CD4-positive, alpha-beta T cell treated with Interleukin-17A for 4 hours (primary cell): ENCODE measurements around the gene GPR160.
"Not testable (repeated sequence)": the region's sequence is repeated elsewhere in the genome, so short reads cannot be mapped to it uniquely, and the experiment has no call there.

ENCODE experiments used
- DNase-seq: peaks from one replicate; pipeline ENCODE4 v3.0.0-alpha.2; 2020; ENCODE audit warnings: mixed read lengths

The GPR160 gene

DNA sequence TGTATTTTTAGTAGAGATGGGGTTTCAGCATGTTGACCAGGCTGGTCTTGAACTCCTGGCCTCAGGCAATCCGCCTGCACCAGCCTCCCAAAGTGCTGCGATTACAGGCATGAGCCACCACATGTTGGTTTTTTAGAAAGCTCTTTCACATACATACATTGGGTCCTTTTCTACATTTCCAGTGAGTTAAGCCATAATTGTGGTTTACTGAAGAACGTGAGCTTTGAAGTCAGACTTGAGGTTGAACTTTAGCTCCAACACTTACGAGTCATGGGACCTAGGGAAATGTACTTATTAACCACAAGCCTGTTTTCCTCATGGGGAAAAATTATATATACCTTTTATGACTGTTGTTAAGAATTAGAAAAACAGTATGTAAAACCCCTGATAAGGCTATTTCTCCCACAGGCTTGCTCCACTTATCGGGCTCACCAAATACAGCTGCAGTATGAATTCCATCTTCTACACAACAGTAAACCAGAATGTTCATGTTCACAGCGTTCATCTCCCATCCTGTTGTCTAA is 39.0 kb downstream of the GPR160 start:
- no peak for DNase-seq

DNA sequence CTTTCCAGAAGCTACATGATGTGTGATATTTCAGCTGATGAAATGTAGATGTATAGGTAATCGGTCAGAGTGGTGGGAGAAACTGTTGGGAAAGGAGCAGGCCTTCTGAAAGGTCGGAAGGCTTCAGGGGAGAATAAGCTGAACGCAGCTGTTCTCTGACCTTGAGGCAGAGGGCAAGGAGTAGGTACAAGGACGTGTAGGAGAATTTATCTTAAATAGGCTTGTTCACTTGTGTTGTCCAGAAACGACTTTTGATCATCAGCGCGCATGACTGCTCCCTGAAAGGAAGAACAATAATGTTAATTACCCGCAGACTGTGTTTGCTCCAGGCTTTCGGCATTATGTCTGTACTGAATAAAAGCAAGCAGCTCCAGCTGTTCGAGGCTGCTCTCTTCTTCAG is 39.6 kb downstream of the GPR160 start:
- DNase-seq: no peak

DNA sequence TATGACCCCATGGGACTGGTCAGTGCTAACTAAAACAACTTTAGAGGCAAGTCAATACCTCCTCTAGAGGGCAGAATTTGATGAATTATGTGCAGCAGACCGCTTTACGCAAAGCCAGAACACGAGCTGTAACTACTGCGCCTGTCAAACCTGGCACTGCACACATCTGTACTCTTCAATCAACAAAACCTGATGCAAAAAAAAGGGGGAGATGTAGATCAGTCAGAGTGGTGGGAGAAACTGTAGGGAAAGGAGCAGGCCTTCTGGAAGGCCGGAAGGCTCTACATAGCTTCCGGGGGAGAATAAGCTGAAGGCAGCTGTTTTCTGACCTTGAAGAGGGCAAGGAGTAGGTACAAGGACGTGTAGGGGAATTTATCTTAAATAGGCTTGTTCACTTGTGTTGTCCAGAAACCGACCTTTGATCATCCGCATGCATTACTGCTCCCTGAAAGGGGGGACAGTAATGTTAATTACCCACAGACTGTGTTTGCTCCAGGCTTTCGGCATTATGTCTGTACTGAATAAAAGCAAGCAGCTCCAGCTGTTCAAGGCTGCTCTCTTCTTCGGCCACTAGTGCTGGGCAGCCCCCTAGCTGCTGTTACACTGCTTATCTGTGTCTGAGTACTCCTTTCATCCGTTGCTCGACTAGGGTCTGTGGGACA is 41.0 kb downstream of the GPR160 start:
- no peak for DNase-seq

DNA sequence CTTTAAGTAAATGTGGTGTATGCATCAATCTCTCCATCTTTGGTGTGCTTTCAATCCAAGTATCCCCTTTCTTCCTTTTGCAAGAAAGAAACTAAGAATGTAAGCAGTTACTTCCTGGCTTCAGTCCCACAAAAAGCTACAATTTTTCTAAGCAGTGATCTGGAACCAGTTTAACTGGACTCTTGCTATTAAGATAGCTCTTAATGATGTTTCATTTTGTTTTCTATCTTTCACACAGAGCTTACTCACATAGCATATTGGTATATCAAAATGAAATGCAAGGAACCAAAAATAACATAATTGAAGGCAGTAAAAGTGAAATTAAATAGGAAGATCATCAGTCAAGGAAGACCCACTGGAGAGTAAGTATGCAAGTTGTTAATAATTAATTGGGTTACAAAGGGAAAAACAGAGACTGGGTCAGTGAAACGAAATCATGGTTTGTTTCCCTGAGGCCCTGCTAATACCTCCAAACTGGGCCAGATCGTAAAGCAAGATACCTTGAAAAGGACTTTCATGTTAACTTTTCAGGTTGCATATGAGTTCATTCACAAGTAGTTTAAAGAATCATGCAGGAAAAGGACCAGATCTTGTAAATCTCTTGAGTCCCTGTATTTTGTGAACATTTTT is 41.9 kb downstream of the GPR160 start:
- no peak for DNase-seq

DNA sequence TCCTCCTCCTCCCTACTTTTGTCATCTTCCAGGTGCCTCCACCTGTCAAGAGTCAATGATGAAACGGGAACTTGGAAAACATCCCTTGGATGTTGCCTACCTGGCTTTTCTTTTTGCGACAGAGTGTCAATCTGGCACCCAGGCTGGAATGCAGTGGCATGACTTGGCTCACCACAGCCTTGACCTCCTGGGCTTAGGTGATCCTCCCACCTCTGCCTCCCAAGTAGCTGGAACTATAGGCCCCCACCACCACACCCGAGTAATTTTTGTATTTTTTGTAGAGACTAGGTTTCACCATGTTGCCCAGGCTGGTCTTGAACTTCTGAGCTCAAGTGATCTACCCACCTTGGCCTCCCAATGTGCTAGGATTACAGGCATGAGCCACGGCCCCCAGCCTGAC is 42.8 kb downstream of the GPR160 start:
- DNase-seq: no peak

DNA sequence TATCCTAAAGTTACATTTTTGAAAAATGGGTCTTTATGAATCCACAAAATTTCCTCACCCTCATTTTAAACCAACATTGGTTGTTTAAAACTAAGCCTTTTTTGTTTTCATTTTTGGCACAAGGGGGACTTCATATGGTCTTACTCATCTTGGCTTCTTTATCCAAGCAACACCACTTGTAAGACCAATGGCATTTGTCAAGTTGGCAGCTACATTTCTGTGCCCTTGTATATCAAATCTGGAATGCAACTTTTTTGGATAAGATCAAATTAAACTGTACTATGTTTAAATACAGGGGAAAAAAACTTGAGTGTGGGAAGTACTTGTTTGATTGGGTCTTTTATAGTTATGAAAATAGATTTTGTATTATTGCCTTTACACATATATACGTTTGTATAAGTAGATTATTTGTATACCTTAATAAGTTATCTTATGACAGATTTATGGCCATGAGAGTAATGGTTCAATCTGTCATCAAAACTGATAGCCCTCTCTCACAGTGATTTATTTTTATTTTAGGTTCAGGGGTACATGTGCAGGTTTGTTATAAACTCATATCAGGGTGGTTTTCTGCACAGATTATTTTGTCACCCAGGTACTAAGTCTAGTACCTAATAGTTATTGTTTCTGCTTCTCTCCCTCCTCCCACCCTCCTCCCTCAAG is 43.4 kb downstream of the GPR160 start:
- no peak for DNase-seq

DNA sequence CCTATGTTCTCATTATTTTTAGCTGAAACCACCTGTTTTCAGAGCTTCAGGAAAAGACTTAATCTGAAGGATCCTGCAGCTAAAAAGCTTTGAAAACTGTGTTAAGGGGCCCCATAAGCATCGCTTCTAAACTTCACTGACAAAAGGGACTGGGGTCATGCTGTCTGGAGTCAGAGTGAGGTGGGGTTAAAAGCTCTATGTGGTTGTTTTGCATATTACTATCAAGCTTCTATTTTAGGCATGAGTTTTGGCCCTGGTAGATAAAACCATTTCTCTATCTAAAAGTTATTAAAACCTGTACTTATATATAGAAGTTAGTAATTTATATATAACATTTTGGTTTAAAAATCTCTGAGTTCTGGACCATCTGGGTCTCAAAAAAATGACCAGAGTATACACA is 45.5 kb downstream of the GPR160 start:
- DNase-seq: no peak

DNA sequence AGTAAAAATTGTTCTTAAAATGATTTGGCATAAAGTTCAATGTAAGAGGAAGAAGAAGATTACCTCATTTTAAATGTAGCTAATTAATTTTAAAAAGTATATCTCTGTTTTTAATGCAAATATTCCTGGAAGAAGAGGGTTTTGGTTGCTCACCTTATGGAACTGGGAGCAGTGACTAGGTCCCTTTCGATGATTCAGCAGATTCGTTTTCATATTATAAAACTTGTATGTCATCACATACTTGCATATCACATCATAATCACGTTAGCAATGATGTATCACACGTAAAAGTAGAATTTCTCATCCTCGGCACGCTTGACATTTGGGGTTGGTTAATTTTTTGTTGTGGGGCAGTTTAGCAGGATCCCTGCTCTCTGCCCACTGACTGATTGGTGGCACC is 47.6 kb downstream of the GPR160 start:
- no peak for DNase-seq

DNA sequence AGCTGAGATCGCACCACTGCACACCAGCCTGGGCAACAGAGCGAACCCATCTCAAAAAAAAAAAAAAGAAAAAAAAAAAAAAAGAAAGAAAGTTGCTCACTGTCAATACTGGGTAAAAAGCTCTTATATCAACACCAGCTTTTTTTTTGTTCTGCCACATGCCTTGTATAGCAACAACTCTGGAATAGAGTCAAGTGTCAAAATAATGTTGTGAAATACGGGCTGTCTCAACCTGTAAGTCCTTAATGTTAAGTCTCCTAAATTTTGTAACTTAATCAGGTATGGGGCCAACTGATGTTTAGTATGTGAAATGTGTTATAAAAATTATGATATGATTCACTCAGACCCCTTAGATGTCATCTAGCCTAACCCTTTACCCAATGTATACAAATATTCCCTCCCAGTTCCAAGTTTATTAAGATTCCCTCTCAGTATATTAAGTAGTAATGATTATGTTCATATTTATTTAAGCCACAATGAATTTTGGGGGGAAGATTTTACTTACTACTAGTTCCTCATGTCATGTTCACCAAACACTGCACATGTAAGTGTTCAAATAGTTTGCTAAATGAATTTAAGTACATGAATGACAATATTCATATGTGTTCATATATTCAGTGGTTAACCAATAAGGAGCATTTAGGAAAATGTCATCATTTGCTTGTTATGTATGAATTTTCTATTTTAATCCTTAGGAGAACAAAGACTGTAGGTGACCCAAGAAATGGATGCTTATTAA is 52.2 kb downstream of the GPR160 start:
- no peak for DNase-seq

DNA sequence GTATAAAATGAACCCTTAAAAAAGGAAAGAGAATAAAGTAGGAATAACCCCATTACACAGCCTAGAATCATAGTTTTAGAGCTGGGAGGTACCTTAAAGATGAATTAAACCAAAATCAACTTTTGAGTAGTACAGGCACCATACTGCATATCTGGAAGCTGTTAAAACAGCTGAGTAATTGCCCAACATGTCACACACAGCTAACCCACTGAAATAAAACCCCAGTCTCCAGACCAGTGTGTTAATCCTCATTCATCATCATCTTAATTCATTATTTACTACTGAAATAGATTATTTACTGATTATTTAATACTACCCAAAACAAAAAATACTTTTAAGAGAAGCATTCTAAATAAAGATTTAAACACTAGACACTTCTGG is 52.8 kb downstream of the GPR160 start:
- no peak for DNase-seq

DNA sequence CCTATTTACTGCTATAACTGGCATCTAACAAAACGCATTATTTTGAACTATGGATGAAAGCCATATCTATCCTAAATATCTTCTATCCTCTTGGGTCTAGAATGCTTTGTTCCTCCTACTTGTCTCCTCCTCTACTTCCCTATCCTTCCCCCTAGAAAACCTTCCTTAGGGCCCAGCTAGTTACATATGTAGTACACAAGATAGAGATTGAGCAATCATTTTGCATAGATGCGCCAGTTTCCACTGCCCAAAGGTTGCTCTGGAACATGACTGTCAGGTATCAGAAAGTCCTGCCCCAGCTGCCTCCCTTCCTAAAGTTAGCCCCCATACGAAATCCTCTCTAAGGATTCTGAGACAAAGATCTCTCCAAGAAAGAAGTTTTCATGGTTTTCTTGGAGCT is 55.1 kb downstream of the GPR160 start:
- no peak for DNase-seq

DNA sequence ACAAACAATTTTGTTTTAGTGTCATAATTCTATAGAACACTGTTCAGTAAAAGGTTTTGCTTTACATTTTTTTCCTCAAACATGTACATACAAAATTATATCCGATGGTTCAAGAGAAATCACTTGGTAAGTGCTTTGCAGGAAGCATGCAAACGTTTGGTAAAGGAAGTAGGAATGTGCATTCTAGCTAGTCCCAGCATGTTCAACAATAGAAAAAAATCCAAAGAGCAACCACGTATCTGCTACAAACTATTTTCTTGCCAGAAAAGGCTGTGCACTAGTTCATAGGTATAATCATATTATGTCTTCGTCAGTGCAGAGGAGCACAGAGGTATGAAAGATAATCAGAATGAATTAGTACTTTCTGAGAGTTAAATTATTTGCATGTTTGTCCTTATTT is 58.0 kb downstream of the GPR160 start:
- DNase-seq: no peak

DNA sequence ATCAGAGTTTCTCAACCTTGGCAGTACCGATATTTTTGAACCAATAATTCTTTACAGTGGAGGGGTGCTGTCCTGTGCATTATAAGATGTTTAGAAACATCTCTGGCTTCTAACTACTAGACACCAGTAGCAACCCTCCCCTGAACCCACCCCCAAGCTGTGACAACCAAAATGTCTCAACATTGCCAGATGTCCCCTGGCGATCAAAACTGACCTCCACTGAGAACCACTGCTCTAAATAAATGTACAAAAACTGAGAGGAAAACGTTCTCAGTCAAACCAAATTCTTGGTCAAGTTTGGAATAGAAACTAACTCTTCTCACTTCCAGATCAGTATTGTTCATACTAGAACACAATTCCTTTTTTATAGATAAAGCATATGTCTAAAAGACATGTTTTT is 58.5 kb downstream of the GPR160 start:
- no peak for DNase-seq

DNA sequence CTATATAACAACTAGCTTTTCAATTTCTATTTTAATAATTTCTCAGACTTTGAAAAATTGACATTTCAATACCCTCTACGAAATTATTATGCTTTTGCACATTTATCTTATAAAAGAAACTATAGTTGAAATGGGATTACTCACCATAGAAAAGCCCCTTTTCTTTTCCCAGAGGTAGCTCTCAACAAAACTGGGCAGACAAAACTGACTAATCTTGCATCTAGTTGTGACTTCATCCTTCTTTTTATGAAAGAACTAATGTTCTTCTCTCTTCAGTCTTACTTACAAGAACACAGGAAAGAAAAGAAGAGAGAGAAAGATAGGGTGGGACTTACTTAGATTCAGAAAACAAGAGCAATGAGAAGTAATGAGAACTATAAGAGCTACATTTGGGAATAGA is 61.0 kb downstream of the GPR160 start:
- no peak for DNase-seq

DNA sequence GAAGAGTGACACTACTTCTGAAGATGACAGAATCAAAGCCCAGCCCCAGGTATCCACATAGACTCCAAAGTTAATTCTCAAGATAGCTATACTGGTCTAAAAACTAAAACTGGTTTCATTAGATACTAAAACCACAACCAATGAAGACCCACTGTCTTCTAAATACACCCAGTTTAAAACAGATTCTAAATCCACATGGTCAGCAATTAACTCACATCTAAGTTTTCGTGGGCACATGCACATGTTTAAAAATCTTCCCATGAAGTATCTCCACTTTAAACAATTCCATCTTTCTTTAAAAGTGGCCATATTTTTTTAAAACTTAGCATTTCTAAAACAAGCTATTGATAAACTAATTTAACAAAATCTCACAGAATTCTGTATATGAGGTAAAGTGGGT is 63.1 kb downstream of the GPR160 start:
- no peak for DNase-seq

DNA sequence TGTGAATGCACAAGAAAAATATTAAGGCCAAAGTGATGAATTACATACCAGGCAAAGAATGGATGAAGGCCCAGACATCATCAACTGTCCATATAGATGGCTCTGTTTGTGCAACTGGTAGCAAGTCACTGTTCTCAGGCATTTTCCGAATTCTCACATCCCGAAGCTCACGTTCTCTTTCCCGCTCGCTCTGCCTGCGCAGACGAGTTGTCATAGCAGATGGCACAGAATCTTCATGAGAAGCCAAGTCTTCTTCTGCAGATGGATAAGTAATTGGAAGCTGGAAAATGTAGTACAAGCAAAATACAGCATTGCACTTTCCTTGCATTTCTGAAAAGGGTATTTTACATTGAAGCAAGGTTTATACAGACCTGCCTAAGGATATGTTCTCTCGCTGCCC is 64.6 kb downstream of the GPR160 start:
- DNase-seq: no peak

DNA sequence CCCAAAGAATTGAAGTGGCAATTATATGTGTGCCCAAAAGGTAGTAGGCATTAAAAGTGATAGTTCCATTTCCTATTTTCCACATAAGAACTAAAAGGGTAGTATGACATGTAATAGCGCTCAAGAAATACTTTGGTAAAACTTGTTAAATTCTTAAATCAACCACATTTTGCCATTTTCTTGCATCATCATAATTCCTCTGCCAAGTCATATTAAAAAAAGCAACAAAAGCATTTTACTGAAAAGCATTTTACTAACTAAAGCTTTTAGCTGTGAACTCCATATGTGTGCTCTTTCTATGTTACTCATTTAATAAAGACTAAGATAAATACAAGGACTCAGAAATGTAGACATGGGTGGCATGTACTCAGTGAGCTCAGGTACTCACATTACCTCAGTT is 70.1 kb downstream of the GPR160 start:
- DNase-seq: no peak

DNA sequence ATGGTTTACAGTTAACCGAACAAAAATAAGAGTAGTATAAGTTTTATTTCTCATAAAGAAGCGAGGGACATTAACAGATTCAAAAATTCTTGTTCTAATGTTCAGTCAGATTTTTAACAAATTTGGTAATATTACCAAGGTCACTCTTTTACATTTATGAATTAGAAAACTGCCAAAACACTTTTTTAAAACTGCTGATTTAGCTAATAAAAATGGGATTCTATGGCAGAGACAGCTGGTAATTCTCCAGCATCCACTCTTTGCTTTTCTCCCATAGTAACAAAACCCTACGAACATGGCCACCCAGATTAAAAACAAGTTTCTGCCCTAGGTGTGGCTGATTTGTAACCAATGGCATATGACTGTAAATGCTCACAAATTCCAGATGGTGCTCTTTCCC is 71.2 kb downstream of the GPR160 start:
- DNase-seq: no peak

DNA sequence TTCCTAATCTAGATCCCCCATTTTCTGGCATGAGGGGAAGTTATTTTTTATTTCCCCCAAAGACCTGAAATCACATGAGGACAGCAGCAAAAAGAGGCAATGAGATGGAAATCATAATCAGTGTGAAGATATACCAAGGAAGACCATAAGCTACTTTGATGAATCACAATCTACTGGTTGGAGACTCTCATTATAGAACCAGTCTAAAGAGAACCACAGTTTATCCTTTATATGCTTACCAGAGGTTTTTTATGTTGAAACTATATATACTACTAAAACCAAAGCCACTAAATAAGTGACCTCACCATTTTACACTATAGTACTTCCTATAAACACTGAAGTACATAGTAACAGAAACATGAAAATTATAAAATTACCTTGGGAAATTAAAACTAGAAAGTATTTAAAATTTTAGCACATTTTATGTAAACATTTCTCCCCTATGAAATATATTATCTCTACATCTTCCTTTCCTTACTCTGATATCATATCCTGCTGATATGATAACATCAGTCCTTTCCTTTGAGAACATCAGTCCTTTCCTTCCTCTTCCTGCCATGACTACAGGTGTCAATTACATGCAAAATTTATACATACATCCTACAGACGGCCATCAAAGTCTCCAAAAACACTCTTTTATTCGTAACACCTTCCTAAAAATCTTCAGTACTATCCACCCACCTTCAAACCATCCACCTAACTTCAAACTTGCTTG is 71.9 kb downstream of the GPR160 start:
- DNase-seq: no peak

DNA sequence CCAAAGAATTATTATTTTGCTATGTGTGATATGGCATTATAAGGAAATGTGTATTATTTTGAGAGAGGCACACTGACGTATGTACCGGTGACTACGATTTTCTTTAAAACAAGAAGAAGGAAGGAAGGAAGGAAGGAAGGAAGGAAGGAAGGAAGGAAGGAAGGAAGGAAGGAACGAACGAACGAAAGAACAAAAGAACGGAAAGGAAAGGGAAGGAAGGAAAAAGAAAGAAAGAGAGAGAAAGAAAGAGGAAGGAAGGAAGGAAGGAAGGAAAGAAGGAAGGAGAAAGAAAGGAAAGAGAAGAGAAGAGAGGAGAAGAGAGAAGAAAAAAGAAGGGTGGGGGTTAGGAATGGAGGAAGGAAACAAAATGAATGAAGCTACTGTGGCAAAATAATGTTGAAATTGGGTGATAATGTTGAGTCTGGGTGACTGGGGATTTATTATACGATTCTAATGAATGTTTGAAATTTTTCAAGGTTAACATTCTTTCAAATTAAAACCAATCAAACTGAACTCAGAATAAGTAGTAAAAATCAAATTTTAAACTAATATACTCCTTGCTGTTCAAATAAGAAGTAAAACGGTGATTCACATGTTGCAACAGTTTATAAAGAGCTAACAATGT is 73.5 kb downstream of the GPR160 start:
- DNase-seq: no peak

DNA sequence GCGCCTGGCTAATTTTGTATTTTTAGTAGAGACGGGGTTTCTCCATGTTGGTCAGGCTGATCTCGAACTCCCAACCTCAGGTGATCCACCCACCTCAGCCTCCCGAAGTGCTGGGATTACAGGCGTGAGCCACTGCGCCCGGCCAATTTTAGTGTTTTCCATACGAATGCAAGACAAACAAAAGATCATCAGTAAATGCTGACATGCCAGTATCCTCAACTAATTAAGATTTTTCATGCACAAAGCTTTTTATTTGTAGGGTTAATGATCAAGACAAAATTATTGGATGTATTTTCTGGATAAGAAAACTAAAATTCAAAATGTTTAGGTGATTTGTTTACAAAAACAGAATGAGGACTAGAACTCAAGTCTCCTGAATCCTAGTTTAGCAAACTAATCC is 76.4 kb downstream of the GPR160 start:
- not testable (repeated sequence) for DNase-seq

DNA sequence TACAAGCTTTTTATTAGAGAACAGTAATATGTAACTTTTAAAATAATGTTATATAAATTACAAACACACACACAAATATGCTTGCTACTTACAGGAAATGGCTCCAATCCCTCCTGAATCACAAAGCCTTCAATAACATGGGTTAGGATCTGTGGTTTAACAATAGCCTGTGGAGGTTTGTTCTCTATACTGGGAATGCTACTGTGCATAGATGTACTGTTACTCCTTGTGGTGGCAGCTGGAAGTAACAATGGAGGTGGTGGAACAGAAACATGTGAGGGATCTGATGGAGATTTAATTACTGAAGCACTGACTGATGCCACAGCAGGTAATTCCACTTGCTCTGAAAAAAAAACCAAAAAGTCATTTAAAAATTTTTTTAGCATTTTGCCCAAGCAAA is 79.3 kb downstream of the GPR160 start:
- DNase-seq: no peak
